ENCODE measurements around the gene P2RX6. TPM values are rescaled to one million over a fixed set of nuclear protein-coding genes. Genes with fewer than 3 reads are reported as not detected.
"Not testable (repeated sequence)": the region's sequence is repeated elsewhere in the genome, so short reads cannot be mapped to it uniquely, and the experiment has no call there.

The P2RX6 gene
- total RNA-seq, 2 donors from 2014 or later = 1.0 to 5.4 TPM

- no peaks in the 10 kb centered on the region for H3K27me3 ChIP-seq
- TF ChIP-seq CTCF (IDR thresholded peaks at IDR 0.05) = no peak
Measured at GRCh38 chr22:21047035-21047661, 32.2 kb downstream of the P2RX6 start.

GRCh38 chr22:21047730-21048129 is 32.8 kb downstream of the P2RX6 start:
- Histone ChIP-seq H3K27ac (no peak overlapping the region), H3K4me1 (peaks cover 0 to 22% of the 10 kb centered on the region in 2 donors), H3K9me3 (no peaks in the 10 kb centered on the region), H3K4me3 (no peak overlapping the region), H3K36me3 (no peaks in the 10 kb centered on the region), H3K27me3 (no peaks in the 10 kb centered on the region)
- DNase-seq (ENCODE audit: low spot score) = no peak
- TF ChIP-seq CTCF (IDR thresholded peaks at IDR 0.05) = no peak

More at GRCh38 chr22:21047035-21047661, 32.2 kb downstream of the P2RX6 start:
- H3K36me3 ChIP-seq = no peaks in the 10 kb centered on the region
- H3K4me1 ChIP-seq = peaks cover 0 to 22% of the 10 kb centered on the region in 2 donors
- DNase-seq (ENCODE audit: low spot score) = no peak
- no peak overlapping the region for H3K4me3 ChIP-seq
- no peak overlapping the region for H3K27ac ChIP-seq
- no peaks in the 10 kb centered on the region for H3K9me3 ChIP-seq

GRCh38 chr22:21048448-21048847 is 33.5 kb downstream of the P2RX6 start:
- not testable (repeated sequence) for H3K27ac ChIP-seq; DNase-seq (ENCODE audit: low spot score); H3K9me3 ChIP-seq; H3K36me3 ChIP-seq; H3K27me3 ChIP-seq; H3K4me3 ChIP-seq
- H3K4me1 ChIP-seq = peaks cover 0 to 22% of the 10 kb centered on the region in 2 donors

DNA sequence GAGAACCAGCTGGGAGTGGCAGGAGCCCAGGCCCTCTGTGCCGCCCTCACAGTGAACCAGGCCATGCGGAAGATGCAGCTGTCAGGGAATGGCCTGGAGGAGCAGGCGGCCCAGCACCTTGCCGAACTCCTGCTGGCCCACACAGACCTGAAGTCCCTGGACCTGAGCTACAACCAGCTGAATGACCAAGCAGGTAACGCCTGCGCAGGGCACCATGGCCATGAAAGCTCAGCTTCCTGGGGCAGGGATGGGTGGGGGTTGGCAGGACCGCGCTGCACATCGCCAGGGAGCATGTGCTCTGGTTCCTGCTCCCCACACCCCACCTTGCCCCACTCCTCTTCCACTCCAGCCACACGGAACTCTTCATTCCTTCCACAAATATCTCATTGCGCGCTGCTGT is 34.0 kb downstream of the P2RX6 start:
- not testable (repeated sequence) for H3K4me3 ChIP-seq; H3K27ac ChIP-seq; DNase-seq (ENCODE audit: low spot score); H3K36me3 ChIP-seq; H3K9me3 ChIP-seq; H3K27me3 ChIP-seq
- peaks cover 0 to 22% of the 10 kb centered on the region in 2 donors for H3K4me1 ChIP-seq

DNA sequence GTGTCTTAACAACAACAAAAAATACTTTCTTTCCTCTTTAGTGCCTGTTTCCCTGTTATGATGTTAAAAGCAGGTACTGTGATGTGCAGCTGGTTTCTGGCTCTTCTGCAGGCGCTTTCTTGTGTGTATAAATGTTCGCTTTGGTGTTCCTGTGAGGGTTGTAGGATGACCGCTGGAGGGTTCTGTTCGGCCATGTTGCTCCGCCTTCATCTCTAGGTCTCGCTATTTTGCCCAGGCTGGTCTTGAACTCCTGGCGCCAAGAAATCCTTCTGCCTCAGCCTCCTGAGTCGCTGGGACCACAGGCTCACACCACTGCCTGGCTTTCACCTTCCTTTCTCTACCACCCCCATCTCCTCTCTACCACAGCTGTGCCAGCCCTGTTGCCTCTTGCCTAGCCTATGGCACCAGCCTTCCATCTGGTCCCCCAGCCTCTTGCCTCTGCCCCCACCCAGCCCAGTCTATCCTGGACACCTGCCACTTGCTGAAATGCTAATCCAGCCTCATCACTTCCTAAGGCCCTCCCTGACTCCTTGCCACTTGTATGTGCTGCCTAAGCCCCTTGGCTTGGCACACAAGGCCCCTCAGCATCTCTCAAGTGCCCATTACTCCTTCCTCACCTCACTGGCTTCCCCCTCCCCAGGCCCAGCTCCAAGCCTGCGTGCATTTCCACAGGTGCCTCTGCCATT is 36.3 kb downstream of the P2RX6 start:
- Histone ChIP-seq H3K27ac (no peak overlapping the region), H3K9me3 (no peaks in the 10 kb centered on the region), H3K4me3 (no peak overlapping the region), H3K4me1 (no peaks in the 10 kb centered on the region), H3K36me3 (no peaks in the 10 kb centered on the region), H3K27me3 (no peaks in the 10 kb centered on the region)
- TF ChIP-seq CTCF (IDR thresholded peaks at IDR 0.05) = no peak
- DNase-seq (ENCODE audit: low spot score) = no peak

DNA sequence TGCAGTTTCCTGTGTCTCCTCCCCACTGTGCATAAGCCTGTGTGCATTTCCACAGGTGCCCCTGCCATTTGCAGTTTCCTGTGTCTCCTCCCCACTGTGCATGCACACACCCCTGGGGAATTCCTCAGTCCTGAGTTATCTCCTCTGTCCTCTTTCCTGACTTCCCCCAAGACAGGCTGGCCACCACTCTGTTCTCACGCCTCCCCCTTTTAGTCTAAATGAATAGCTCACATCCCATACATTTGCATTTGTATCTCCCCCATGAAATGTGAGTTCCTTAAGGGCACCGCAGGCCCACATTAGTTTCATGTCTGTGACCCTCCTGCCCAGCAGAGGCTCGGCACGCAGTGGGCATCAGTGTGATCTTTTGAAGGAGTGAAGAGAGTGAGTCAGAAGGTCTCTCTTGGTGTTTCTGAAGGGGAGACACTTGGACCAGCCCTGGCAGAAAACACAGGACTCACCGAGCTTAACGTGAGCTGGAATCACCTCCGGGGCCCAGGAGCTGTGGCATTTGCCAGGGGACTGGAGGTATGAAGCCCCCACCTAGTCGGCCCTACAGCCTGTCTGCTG is 37.0 kb downstream of the P2RX6 start:
- H3K36me3 ChIP-seq = no peaks in the 10 kb centered on the region
- no peak overlapping the region for H3K27ac ChIP-seq
- no peak for DNase-seq (ENCODE audit: low spot score)
- H3K9me3 ChIP-seq = no peaks in the 10 kb centered on the region
- H3K4me3 ChIP-seq = no peak overlapping the region
- H3K4me1 ChIP-seq = no peaks in the 10 kb centered on the region
- no peaks in the 10 kb centered on the region for H3K27me3 ChIP-seq
- no peak for TF ChIP-seq CTCF (IDR thresholded peaks at IDR 0.05)
